ENCODE data around the gene PXMP4. TPM values are rescaled to one million over a fixed set of nuclear protein-coding genes. Genes with fewer than 3 reads are reported as not detected.

Gene PXMP4
- total and polyA plus RNA-seq, 2 of the 4 experiments (the other 2 are of a cell fraction), result 3.6 to 7.1 TPM

GRCh38 chr20:33660685-33661058 lies 59.4 kb downstream of the PXMP4 start:
- H2BK5ac ChIP-seq (ENCODE audit: low read depth, low read length, poor library complexity, severe bottlenecking), result no peak overlapping the region
- 94% methylated on average over 5 of the region's 7 CpGs; no CpG with 5 or more reads in 1 of the 2 experiments for WGBS, 2 experiments (ENCODE audit: extremely low coverage in 2 of 2, insufficient read length in 1 of 2)
- H4K20me1 ChIP-seq (ENCODE audit: insufficient read depth, low read length), result no peaks in the 10 kb centered on the region
- dilution Hi-C loops (cut with HindIII; ENCODE audit: low sequenced_read_pairs, unreplicated experiment), result no loop called here
- no peak overlapping the region for H3K4ac ChIP-seq (ENCODE audit: low read depth, low read length)
- H2AK5ac ChIP-seq (ENCODE audit: low read depth, low read length), result no peak overlapping the region
- H3K79me1 ChIP-seq (ENCODE audit: low read depth in 1 of 2, low read length in 2 of 2), result peaks cover 7 to 34% of the 10 kb centered on the region in 2 experiments; a peak in 3 of 4 replicates
- H3K27me3 ChIP-seq (ENCODE audit: control insufficient read depth, insufficient read depth, low read length), result no peaks in the 10 kb centered on the region
- no peak overlapping the region for H2AFZ ChIP-seq (replicated peaks; ENCODE audit: low read length, poor library complexity)
- H4K91ac ChIP-seq (ENCODE audit: insufficient read depth, low read depth, low read length), result no peak overlapping the region
- H2BK120ac ChIP-seq (ENCODE audit: low read depth, low read length), result no peak overlapping the region
- BruUV-seq (replicated peaks), result no TSS peak
- peaks cover 11% of the 10 kb centered on the region for H3K4me1 ChIP-seq (ENCODE audit: control insufficient read depth, insufficient read depth, low read length)
- TF ChIP-seq RCOR1 (IDR thresholded peaks at IDR 0.05; ENCODE audit: insufficient replicate concordance, low read length), result no peak
- TF ChIP-seq MAFK (IDR thresholded peaks at IDR 0.05; ENCODE audit: low read depth, low read length), result no peak
- no peak for TF ChIP-seq CHD1 (IDR thresholded peaks at IDR 0.05; ENCODE audit: low read depth, low read length)
- TF ChIP-seq POLR2A (IDR thresholded peaks at IDR 0.05; ENCODE audit: low read depth, low read length), result no peak
- TF ChIP-seq MXI1 (IDR thresholded peaks at IDR 0.05; ENCODE audit: borderline replicate concordance, low read depth, low read length), result no peak
- no peak for TF ChIP-seq BHLHE40 (IDR thresholded peaks at IDR 0.05; ENCODE audit: low read depth, low read length)
- no peak for TF ChIP-seq SMC3 (IDR thresholded peaks at IDR 0.05; ENCODE audit: low read depth, low read length)
- no peak for TF ChIP-seq USF2 (IDR thresholded peaks at IDR 0.05; ENCODE audit: low read depth, low read length)
- no peak for TF ChIP-seq RFX5 (IDR thresholded peaks at IDR 0.05; ENCODE audit: low read depth, low read length)
- TF ChIP-seq RAD21 (IDR thresholded peaks at IDR 0.05; ENCODE audit: low read length), result no peak
- H4K5ac ChIP-seq (ENCODE audit: low read depth, low read length), result no peak overlapping the region
- H2AK9ac ChIP-seq (replicated peaks; ENCODE audit: low read depth, low read length, poor library complexity), result peak overlapping the region; percentile 23
- no peak overlapping the region for H3K56ac ChIP-seq (ENCODE audit: extremely low read depth, insufficient read depth, low read length)
- H3K27ac ChIP-seq (ENCODE audit: insufficient read depth, low read length), result no peak overlapping the region
- in situ Hi-C loops (cut with MboI; ENCODE audit: low sequenced_read_pairs), result no loop called here
- no peak overlapping the region for H3K4me2 ChIP-seq (ENCODE audit: low read depth, low read length)
- no peak overlapping the region for H2BK20ac ChIP-seq (ENCODE audit: low read depth, low read length)
- H3K4me3 ChIP-seq (ENCODE audit: insufficient read depth, low read depth, low read length), result no peak overlapping the region
- no peaks in the 10 kb centered on the region for H3K9me3 ChIP-seq (ENCODE audit: control insufficient read depth, insufficient read depth, low read length)
- H3K14ac ChIP-seq (replicated peaks; ENCODE audit: low read depth, low read length), result no peak overlapping the region
- peaks cover 19% of the 10 kb centered on the region; the same call in 1 of the 2 replicates for H3K36me3 ChIP-seq (ENCODE audit: control insufficient read depth, insufficient read depth, low read length)
- ATAC-seq (ENCODE audit: low read depth) (no peak), DNase-seq (no peak)
- CTCF ChIA-PET, result no interaction called here
- H3K9me1 ChIP-seq (ENCODE audit: insufficient read depth, low read length), result peaks cover 21% of the 10 kb centered on the region
- intact Hi-C loops (cut with micrococcal nuclease), result loop anchor here (10.0 kb wide), 1 partner anchor 154 kb away; the partner anchor contains the start of gene CHMP4B
- no peak overlapping the region for H2BK15ac ChIP-seq (ENCODE audit: low read depth, low read length)
- POLR2A ChIA-PET (ENCODE audit: unreplicated experiment), result no interaction called here
- H4K8ac ChIP-seq (ENCODE audit: low read depth in 2 of 2, low read length in 2 of 2), result no peak overlapping the region
- no peak overlapping the region for H3K18ac ChIP-seq (ENCODE audit: low read depth, low read length)
- no peak overlapping the region for H3K23ac ChIP-seq (ENCODE audit: low read depth, low read length)
- H3K9ac ChIP-seq (ENCODE audit: low read depth, low read length), result no peak overlapping the region
